Activated naive CD8-positive, alpha-beta T cell (primary cell): Measurements from ENCODE around the gene PAQR4.

Source experiments
- H3K27ac Mint-ChIP-seq: one replicate; pipeline ENCODE4 v1.8.0; 2021; ENCODE audit warnings: mixed read lengths
- H3K27me3 Mint-ChIP-seq: one replicate; pipeline ENCODE4 v1.8.0; 2021; ENCODE audit warnings: mixed read lengths
- H3K36me3 Mint-ChIP-seq: one replicate; pipeline ENCODE4 v1.8.0; 2021; ENCODE audit warnings: mixed read lengths
- H3K4me1 Mint-ChIP-seq: one replicate; pipeline ENCODE4 v1.8.0; 2021; ENCODE audit warnings: low read depth, mixed read lengths
- H3K4me3 Mint-ChIP-seq: one replicate; pipeline ENCODE4 v1.8.0; 2021; ENCODE audit warnings: mild to moderate bottlenecking, mixed read lengths
- H3K9me3 Mint-ChIP-seq: one replicate; pipeline ENCODE4 v1.8.0; 2021; ENCODE audit warnings: low read depth, mixed read lengths

The PAQR4 gene

GRCh38 chr16:2954656-2955381 is 14.3 kb upstream of the PAQR4 start:
- Mint-ChIP-seq H3K9me3 (no peaks in the 10 kb centered on the region), H3K36me3 (no peaks in the 10 kb centered on the region), H3K4me3 (no peak overlapping the region), H3K27ac (no peak overlapping the region), H3K27me3 (peaks cover 4% of the 10 kb centered on the region), H3K4me1 (no peaks in the 10 kb centered on the region)

- Mint-ChIP-seq H3K27me3 (peaks cover 4% of the 10 kb centered on the region), H3K4me3 (no peak overlapping the region), H3K36me3 (no peaks in the 10 kb centered on the region), H3K9me3 (no peaks in the 10 kb centered on the region), H3K4me1 (no peaks in the 10 kb centered on the region), H3K27ac (no peak overlapping the region)
Observed at GRCh38 chr16:2955438-2955778, 13.7 kb upstream of the PAQR4 start.

GRCh38 chr16:2955779-2956578 is 13.2 kb upstream of the PAQR4 start:
- no peaks in the 10 kb centered on the region for H3K36me3 Mint-ChIP-seq
- H3K27me3 Mint-ChIP-seq = peaks cover 4% of the 10 kb centered on the region
- no peak overlapping the region for H3K4me3 Mint-ChIP-seq

GRCh38 chr16:2956579-2956956 is 12.6 kb upstream of the PAQR4 start:
- Mint-ChIP-seq H3K27me3 (peaks cover 4% of the 10 kb centered on the region), H3K4me1 (no peaks in the 10 kb centered on the region), H3K36me3 (no peaks in the 10 kb centered on the region), H3K9me3 (no peaks in the 10 kb centered on the region), H3K4me3 (no peak overlapping the region), H3K27ac (no peak overlapping the region)

More at GRCh38 chr16:2955779-2956578, 13.2 kb upstream of the PAQR4 start:
- Mint-ChIP-seq H3K9me3 (no peaks in the 10 kb centered on the region), H3K4me1 (no peaks in the 10 kb centered on the region), H3K27ac (no peak overlapping the region)

GRCh38 chr16:2959206-2959605 is 9.9 kb upstream of the PAQR4 start:
- H3K36me3 Mint-ChIP-seq = no peaks in the 10 kb centered on the region
- H3K4me3 Mint-ChIP-seq = no peak overlapping the region
- H3K4me1 Mint-ChIP-seq = peaks cover 11% of the 10 kb centered on the region
- H3K9me3 Mint-ChIP-seq = no peaks in the 10 kb centered on the region
- H3K27me3 Mint-ChIP-seq = peaks cover 4% of the 10 kb centered on the region
- H3K27ac Mint-ChIP-seq = no peak overlapping the region

- Mint-ChIP-seq H3K4me3 (no peak overlapping the region), H3K9me3 (no peaks in the 10 kb centered on the region), H3K27me3 (peaks cover 4% of the 10 kb centered on the region), H3K4me1 (peaks cover 14% of the 10 kb centered on the region), H3K36me3 (no peaks in the 10 kb centered on the region), H3K27ac (no peak overlapping the region)
Observed at GRCh38 chr16:2960183-2961010, 8.8 kb upstream of the PAQR4 start.

GRCh38 chr16:2962334-2963073 is 6.6 kb upstream of the PAQR4 start:
- no peaks in the 10 kb centered on the region for H3K27me3 Mint-ChIP-seq
- no peaks in the 10 kb centered on the region for H3K36me3 Mint-ChIP-seq
- H3K9me3 Mint-ChIP-seq = no peaks in the 10 kb centered on the region
- H3K4me3 Mint-ChIP-seq = peak overlapping the region; percentile 40
- no peak overlapping the region for H3K27ac Mint-ChIP-seq
- peaks cover 16% of the 10 kb centered on the region for H3K4me1 Mint-ChIP-seq

- H3K36me3 Mint-ChIP-seq = no peaks in the 10 kb centered on the region
- no peaks in the 10 kb centered on the region for H3K9me3 Mint-ChIP-seq
- H3K4me3 Mint-ChIP-seq = peak overlapping the region; percentile 65
- H3K27me3 Mint-ChIP-seq = peaks cover 2% of the 10 kb centered on the region
- H3K27ac Mint-ChIP-seq = no peak overlapping the region
- H3K4me1 Mint-ChIP-seq = peaks cover 20% of the 10 kb centered on the region
Observed at GRCh38 chr16:2963074-2963722, 6.0 kb upstream of the PAQR4 start.

- H3K9me3 Mint-ChIP-seq = no peaks in the 10 kb centered on the region
- peaks cover 5% of the 10 kb centered on the region for H3K27me3 Mint-ChIP-seq
- peaks cover 26% of the 10 kb centered on the region for H3K4me1 Mint-ChIP-seq
- H3K27ac Mint-ChIP-seq = no peak within 1 kb of the TSS
- H3K36me3 Mint-ChIP-seq = no peaks in the 10 kb centered on the region
- peak within 1 kb of the TSS; percentile 85 for H3K4me3 Mint-ChIP-seq
Observed at GRCh38 chr16:2963723-2964474, 5.2 kb upstream of the PAQR4 start, which contains the start of gene KREMEN2. Gene KREMEN2, plus strand, starts transcription at chr16:2964275. Its CDS starts 246 bp downstream, at chr16:2964521.

- Mint-ChIP-seq H3K27ac (no peak overlapping the region), H3K27me3 (peaks cover 5% of the 10 kb centered on the region)
Observed at GRCh38 chr16:2964475-2965336, 4.4 kb upstream of the PAQR4 start.

GRCh38 chr16:2966043-2966807 is 2.9 kb upstream of the PAQR4 start:
- Mint-ChIP-seq H3K4me1 (peaks cover 30% of the 10 kb centered on the region), H3K27ac (no peak overlapping the region), H3K27me3 (peaks cover 6% of the 10 kb centered on the region), H3K36me3 (no peaks in the 10 kb centered on the region), H3K9me3 (no peaks in the 10 kb centered on the region), H3K4me3 (no peak overlapping the region)

More at GRCh38 chr16:2964475-2965336, 4.4 kb upstream of the PAQR4 start:
- H3K4me1 Mint-ChIP-seq = peaks cover 26% of the 10 kb centered on the region
- H3K9me3 Mint-ChIP-seq = no peaks in the 10 kb centered on the region
- no peaks in the 10 kb centered on the region for H3K36me3 Mint-ChIP-seq
- peak overlapping the region; percentile 85 for H3K4me3 Mint-ChIP-seq

- Mint-ChIP-seq H3K27me3 (peaks cover 6% of the 10 kb centered on the region), H3K27ac (no peak overlapping the region), H3K4me1 (peaks cover 28% of the 10 kb centered on the region), H3K4me3 (no peak overlapping the region), H3K9me3 (no peaks in the 10 kb centered on the region), H3K36me3 (no peaks in the 10 kb centered on the region)
Observed at GRCh38 chr16:2966808-2967191, 2.3 kb upstream of the PAQR4 start.
